Fibroblast of the aortic adventitia (primary cell): ENCODE results near the gene SHH. TPM values are rescaled to one million over a fixed set of nuclear protein-coding genes. Genes with fewer than 3 reads are reported as not detected.
"Not testable (repeated sequence)": the region's sequence is repeated elsewhere in the genome, so short reads cannot be mapped to it uniquely, and the experiment has no call there.

Source experiments
- DNase-seq: peaks from one replicate; pipeline ENCODE4 v3.0.0-alpha.2; 2010; ENCODE audit warnings: low read depth
- H3K4me3 ChIP-seq: 2 replicates; pipeline ENCODE4 v1.5.1; 2011; ENCODE audit warnings: low read depth, mild to moderate bottlenecking, control low read depth, low read length, moderate library complexity
- total RNA-seq: library from RNA; depleted of rRNA; stranded (reverse); fragments of >200 nt; gene quantifications from 2 replicates; pipeline ENCODE4 v1.2.3, GENCODE V29; 2012; ENCODE audit warnings: low replicate concordance
- TF ChIP-seq, protein P1 (sequence below): IDR thresholded peaks from 2 replicates; pipeline ENCODE4 v1.5.1; 2011; ENCODE audit warnings: mild to moderate bottlenecking, low read length, control low read depth, inconsistent platforms; ENCODE audit not compliant: insufficient read depth

Gene SHH
- total RNA-seq, 1 donor: 0.36 TPM

GRCh38 chr7:155820246-155820645 is 8.0 kb upstream of the SHH start:
- TF ChIP-seq, protein P1, sequence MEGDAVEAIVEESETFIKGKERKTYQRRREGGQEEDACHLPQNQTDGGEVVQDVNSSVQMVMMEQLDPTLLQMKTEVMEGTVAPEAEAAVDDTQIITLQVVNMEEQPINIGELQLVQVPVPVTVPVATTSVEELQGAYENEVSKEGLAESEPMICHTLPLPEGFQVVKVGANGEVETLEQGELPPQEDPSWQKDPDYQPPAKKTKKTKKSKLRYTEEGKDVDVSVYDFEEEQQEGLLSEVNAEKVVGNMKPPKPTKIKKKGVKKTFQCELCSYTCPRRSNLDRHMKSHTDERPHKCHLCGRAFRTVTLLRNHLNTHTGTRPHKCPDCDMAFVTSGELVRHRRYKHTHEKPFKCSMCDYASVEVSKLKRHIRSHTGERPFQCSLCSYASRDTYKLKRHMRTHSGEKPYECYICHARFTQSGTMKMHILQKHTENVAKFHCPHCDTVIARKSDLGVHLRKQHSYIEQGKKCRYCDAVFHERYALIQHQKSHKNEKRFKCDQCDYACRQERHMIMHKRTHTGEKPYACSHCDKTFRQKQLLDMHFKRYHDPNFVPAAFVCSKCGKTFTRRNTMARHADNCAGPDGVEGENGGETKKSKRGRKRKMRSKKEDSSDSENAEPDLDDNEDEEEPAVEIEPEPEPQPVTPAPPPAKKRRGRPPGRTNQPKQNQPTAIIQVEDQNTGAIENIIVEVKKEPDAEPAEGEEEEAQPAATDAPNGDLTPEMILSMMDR: no peak
- no peak overlapping the region for H3K4me3 ChIP-seq
- no peak for DNase-seq

DNA sequence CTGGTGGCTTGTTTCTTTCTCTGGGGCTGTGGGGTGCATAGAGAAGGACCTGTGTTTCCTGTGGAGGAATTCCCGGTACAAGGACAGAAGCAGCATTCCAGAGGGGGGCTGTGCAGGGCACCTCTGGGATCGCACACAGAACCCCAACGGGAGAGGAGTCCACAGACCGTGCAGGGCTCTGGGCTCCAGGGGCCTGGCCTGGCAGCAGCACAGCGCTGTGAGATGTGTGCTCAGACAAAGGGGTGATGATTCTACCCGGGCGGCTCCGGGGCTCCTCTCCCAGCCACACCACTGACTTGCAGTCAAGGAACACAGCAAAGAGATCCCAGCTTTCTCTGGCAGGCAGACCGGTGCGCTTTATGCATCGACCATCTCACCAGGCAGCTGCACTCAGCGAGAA is 6.9 kb upstream of the SHH start:
- DNase-seq: no peak
- no peak overlapping the region for H3K4me3 ChIP-seq

DNA sequence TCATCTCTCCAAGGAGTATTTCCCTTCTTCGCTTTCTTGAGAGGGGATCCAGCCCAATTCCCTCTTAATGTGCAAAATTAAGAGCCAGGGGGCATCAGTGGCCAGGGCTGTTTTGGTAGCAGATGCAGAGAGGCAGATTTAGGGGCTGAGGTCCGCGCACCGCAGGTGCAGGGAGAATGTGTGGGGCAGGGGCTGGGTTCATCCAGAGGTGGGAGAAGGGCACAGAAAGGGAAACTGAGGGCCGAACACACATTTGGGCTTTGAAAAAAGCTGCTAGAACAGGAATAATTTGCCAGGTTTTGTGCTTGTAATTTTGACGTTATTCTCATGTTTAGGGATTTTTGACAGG is 6.5 kb upstream of the SHH start:
- H3K4me3 ChIP-seq: no peak overlapping the region
- no peak for DNase-seq
- TF ChIP-seq, protein P1: no peak

More for the DNA sequence above, 6.9 kb upstream of the SHH start:
- TF ChIP-seq, protein P1: no peak

DNA sequence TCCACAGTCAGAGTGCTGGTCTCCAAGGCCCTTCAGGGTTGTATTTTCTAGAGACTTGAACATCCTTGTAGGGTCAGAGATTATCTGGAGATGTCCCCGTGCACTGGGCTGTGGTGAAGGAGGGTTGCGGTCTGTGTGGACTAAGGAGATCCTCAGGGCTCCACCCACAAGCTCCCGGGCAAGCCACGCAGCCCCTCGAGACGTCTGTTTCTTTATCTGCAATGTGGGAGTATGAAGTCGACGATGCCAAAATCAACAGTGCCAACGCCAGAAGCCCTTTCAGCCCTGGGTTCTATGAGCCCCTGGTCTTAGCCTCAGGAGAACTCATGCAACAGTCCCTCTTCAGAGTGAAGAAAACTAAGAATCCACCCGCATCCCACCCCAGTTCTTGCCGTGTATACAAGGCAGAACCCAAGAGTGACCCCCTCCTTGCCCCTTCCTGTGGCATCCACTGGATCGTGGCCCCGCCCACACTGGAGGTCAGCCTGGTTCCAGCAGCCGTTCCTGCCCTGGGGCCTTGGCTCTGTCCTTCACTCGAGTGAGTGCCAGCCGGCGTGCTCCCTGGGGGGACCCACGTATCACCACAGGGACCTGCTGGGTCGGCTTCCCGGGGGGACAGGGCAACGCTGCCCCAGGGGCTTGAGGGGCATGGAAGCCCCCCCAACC is 6.0 kb upstream of the SHH start:
- TF ChIP-seq, protein P1: no peak
- no peak overlapping the region for H3K4me3 ChIP-seq
- no peak for DNase-seq

DNA sequence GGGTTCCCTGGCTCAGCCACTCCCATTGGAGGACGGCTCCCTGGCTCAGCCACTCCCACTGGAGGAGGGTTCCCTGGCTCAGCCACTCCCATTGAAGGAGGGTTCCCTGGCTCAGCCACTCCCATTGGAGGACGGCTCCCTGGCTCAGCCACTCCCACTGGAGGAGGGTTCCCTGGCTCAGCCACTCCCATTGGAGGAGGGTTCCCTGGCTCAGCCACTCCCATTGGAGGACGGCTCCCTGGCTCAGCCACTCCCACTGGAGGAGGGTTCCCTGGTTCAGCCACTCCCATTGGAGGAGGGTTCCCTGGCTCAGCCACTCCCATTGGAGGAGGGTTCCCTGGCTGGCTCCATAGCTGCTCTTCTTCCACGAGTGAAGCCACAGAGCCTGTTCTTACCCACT is 5.3 kb upstream of the SHH start:
- not testable (repeated sequence) for DNase-seq, H3K4me3 ChIP-seq

- TF ChIP-seq, protein P1: no peak
- DNase-seq: no peak
- no peak overlapping the region for H3K4me3 ChIP-seq
These were observed 4.7 kb upstream of the SHH start for GRCh38 chr7:155816996-155817395.

DNA sequence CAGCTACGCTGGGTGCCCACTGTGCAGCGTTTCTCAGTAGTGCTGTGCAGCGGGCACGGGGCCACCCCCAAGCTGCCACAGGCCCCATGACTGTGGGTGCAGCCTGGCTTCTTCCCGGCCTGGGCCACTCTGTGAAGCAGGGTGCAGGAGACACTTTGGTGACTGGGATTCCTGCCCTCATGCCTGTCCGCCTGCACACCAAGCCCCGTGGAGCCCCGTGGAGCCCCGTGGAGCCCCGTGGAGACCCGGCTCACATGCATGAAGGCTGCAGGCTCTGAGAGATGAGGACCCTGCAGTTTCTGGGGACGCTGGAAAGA is 3.9 kb upstream of the SHH start:
- no peak overlapping the region for H3K4me3 ChIP-seq
- no peak for DNase-seq
- TF ChIP-seq, protein P1: no peak
